Measurements from ENCODE around the gene TAF4.
A peak's percentile ranks its signal among the peaks of the same experiment; 100 is the strongest.

Gene TAF4

GRCh38 chr20:62042025-62042820, 23.5 kb downstream of the TAF4 start:
- DNase-seq, result no peak

DNA sequence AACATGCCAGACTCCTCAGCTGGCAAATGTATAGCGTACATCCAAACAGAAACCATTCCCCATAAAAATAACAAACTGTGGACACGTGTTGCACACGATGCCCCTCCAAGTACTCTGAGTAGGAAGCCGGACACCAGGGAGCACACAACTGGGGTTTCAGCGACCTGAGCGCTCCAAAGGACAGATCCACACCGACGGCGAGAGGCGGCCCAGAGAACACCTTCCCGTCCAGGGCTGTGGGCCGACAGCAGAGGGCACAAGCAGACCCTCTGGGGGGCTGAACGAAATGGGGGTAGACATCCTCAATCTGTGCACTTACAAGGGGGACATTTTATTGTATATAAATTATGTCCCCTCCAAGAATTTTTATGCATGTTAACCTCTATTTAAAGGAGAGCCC, 24.7 kb downstream of the TAF4 start:
- DNase-seq, result no peak

DNA sequence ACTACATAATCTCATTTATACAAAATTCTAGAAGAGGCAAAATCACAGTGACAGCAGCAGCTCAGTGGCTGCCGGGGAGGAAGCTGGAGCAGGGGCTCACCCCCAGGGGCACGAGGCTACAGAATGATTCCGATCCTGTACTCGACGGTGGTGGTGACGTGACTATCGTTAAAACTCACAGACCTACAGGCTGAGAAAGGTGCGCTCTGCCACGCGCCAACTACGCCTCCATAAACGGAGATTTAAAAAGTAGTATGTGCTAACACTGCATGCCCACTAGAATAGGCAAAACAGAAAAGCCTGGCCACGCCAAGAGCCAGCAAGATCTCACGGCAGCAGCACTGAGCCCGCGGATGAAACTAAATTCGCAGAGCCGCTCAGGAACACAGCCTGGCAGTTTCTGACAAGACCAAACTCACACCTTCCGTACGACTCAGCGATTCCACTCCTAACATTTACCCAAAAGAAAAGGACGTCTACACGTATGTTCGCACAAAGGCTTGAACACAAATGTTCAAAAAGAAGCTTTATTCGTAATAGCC, 25.2 kb downstream of the TAF4 start:
- DNase-seq, result no peak

DNA sequence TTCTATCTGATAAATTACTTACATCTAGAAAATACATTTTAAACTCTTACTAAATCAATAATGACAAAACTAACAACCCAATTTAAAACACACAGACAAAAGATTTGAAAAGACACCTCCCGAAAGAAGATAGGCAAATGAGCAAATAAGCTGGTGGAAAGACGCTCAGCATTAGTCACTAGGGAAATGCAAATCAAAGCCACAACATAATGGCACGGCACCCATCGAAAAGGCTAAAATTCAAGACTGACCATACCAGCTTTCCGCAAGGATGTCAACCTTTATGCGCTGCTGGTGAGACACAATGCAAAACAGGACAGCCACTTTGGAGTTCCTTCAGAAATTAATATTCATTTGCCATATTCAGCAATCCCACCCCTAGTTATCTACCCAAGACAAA, 25.9 kb downstream of the TAF4 start:
- no peak for DNase-seq

- no peak for DNase-seq
Measured at GRCh38 chr20:62032609-62033368, 32.9 kb downstream of the TAF4 start.

GRCh38 chr20:62031462-62032092, 34.1 kb downstream of the TAF4 start:
- DNase-seq, result no peak

- DNase-seq, result no peak
Measured at GRCh38 chr20:62030834-62031434, 34.7 kb downstream of the TAF4 start.

- no peak for DNase-seq
Measured at GRCh38 chr20:62030357-62030756, 35.3 kb downstream of the TAF4 start.

- no peak for DNase-seq
Measured at GRCh38 chr20:62029949-62030348, 35.7 kb downstream of the TAF4 start.

DNA sequence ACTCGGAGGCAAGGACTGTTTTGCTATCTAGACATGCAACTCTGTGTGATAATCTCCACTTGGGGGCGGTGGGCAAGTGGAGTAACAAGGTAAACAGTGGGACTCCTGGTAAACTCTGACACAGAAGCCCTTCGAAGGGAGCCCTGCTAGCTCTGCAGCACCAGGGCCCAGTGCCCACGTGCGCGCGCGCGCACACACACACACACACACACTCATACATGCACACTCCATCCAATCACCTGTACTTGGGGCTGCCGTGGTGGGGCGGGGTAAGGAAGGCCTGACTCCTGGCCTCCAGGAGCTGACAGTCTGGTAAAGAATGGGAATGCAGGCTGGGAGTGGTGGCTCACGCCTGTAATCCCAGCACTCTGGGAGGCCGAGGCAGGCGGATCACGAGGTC, 36.4 kb downstream of the TAF4 start:
- DNase-seq, result no peak

DNA sequence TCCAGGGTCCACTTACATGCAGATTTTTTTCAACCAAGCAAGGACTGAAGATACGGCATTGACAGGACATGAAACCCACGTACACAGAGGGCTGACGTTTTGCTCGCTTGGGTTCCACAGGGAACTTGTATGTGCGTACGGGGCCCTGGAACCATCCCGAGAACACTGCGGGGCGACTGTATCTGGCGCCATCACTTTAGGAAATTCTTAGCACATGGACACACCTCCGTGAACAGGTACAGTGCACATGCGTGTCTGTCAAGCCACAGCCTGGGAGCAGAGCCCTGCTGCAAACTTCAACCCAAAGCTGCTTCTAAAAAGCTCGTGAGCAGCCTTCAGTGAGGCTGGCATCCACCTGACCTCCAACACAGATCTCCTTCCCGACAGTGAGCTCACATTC, 37.3 kb downstream of the TAF4 start:
- no peak for DNase-seq

DNA sequence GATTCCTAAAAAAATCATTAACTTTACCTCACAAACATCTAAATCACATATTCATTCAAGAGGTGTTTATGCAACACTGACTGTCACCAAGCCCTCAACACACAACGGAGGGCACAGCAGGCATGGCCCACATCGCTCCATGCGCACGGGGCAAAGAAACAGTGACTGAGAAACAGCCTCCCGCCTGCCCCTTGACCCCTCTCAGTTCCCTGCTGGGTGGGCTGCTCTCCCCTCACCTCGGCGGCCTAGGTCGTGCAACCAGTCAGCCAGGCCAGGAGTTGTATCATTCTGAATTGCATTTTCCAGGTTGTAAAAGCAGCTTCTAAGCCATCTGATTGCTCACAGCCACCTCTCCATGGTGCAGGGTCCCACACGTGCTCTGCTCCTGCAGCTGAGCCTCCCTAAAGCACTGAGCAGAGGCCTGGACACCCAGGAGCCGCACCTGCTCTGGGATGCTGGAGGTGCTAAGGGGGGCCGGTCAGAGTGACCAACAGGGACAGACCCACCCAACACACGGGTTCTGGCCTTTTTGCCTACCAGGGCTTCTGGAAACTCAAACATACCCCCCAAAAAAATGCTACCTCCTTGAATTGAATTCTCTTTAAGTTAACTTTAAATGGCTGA, 37.9 kb downstream of the TAF4 start:
- no peak for DNase-seq

DNA sequence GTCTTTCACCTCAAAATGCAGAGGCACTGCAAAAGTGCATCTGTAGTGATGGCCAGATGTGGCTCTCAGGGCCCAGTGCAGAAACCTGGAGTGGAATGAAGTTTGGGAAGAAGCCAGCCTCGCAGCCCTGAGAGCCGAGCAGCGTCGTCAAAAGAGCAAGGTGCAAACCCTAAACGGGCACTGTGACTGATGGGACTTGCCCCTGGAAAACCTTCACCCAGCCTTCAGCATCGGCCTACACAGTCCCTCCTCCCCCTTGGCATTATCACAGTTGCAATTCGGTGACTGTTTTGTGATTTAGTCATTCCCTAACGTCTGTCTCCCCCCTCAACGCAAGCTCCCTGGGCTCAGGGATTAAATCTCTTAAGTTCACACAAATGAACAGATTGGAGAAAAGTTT, 38.6 kb downstream of the TAF4 start:
- DNase-seq, result no peak

- no peak for DNase-seq
Measured at GRCh38 chr20:62026564-62026856, 39.2 kb downstream of the TAF4 start.

DNA sequence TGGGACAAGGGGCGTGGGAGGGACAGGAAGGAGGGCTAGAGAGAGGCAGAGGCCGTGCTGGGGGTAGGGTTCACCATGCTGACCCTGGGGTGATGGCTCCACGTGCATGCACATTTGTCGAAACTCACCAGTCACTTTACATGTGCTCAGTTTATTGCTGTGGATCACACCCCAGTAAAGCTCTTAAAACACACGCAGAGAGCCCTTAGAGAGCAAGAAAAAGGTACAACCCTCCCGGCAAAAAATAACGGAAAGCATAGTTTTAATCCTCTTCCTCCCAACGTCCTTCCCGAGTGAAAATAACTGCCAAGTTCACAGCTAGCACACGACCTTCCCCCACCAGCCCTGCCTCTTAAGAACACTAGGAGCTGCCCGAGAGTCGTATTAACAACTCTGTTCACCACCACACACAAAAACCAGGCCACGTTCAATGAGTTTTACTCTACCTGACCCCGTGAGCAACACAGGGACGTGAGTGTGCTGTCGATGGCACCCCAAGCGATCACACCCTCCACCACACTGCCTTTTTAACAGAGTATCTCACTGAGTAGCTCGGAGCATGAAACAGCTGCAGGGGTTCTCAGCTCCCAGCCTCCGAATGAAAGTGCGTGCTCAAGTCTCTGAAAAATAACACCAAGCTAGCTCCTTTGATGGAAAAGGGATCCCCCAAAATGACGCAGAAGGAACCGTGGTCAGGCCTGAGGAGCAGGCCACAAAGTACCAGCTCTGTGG, 39.7 kb downstream of the TAF4 start:
- DNase-seq, result peak; percentile 62

- DNase-seq, result no peak
Measured at GRCh38 chr20:62025394-62025793, 40.3 kb downstream of the TAF4 start.

- DNase-seq, result no peak
Measured at GRCh38 chr20:62023935-62024334, 41.7 kb downstream of the TAF4 start.

- no peak for DNase-seq
Measured at GRCh38 chr20:62022575-62023139, 43.0 kb downstream of the TAF4 start.

DNA sequence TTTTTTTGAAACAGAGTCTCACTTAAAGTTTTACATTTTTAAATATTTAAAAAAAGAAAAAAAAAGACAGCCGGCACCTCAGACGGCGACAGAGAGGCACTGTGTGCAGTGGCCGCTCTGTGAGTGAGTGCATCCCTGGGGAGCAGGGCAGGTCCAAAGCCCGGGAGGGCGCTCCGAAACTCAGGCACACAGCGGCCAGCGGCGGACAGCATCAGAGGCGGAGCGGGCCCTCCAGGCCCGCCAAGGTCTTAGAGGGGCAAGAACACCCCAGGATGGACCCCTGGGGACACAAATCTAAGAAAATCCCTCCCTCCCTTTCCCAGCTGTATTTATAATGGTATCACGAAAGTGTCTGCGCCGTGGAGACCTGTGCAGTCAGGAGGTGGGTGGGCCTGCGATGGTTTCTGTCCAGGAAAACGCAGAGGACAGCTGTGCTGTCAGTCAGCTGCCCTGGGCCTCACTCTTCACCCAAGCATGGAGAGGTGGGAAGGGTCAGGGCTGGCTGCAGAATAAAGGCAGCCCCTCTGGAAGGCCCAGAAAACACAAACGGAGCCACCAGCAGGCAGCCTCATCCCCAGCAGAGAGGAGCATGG, 43.8 kb downstream of the TAF4 start:
- no peak for DNase-seq

- DNase-seq, result no peak
Measured at GRCh38 chr20:62020935-62021701, 44.6 kb downstream of the TAF4 start.
